NCI-H460 (cell line): Measurements from ENCODE around the gene PCSK7. TPM values are rescaled to one million over a fixed set of nuclear protein-coding genes. Genes with fewer than 3 reads are reported as not detected.
"Not testable (repeated sequence)": the region's sequence is repeated elsewhere in the genome, so short reads cannot be mapped to it uniquely, and the experiment has no call there.

Source experiments
- DNase-seq: peaks from one replicate; pipeline ENCODE4 v3.0.0-alpha.2; 2016; ENCODE audit warnings: low read depth; ENCODE audit errors: extremely low read depth
- polyA plus RNA-seq: library from polyadenylated mRNA; depleted of rRNA; stranded (reverse); fragments of >200 nt; gene quantifications from 2 replicates; pipeline ENCODE4 v1.2.3, GENCODE V29; 2014; cell fraction: nucleus; rRNA removed
- total RNA-seq: library from RNA; depleted of rRNA; stranded (reverse); fragments of >200 nt; shearing (Covaris generic); gene quantifications from 2 replicates; pipeline ENCODE4 v1.2.3, GENCODE V29; 2014; rRNA removed

The PCSK7 gene
- total RNA-seq, result 8.4 and 9.6 TPM in 2 replicates
- 50.2 and 56.5 TPM in 2 replicates for polyA plus RNA-seq

DNA sequence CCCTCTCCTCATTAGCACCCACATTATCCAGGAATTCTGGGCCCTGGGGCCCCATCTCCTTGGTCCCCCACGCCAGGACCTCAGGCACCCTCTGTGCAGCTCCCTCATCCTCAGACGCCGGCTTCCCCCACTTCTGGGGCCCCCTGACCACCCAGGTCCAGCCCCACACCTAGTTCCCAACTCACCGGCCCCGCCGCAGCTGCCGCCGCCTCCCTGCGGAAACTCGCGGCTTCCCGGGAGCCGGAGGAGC, at the start of gene PCSK7:
Gene PCSK7, minus strand, starts transcription at position 232 of the 250 bp plus-strand sequence. CDS start 2,229 bp downstream, outside the sequence.
- DNase-seq, result peak; percentile 28

DNA sequence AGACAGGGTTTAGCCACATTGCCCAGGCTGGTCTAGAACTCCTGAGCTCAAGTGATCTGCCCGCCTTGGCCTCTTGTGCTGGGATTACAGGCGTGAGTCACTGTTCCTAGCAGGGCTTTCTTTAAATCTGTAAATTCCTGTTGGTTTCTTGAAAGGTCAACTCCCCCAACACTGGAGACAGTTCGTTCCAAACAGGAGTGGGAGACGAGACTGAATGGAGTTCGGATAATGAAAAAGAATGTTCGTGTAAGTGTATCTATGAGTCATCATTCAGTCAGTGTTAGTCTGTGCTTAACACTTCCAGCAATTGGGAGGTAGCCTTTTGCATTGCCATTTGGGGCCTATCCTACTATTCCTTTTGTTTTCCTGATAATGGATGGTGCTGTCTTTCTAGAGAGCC, 49.3 kb upstream of the PCSK7 start:
- no peak for DNase-seq

DNA sequence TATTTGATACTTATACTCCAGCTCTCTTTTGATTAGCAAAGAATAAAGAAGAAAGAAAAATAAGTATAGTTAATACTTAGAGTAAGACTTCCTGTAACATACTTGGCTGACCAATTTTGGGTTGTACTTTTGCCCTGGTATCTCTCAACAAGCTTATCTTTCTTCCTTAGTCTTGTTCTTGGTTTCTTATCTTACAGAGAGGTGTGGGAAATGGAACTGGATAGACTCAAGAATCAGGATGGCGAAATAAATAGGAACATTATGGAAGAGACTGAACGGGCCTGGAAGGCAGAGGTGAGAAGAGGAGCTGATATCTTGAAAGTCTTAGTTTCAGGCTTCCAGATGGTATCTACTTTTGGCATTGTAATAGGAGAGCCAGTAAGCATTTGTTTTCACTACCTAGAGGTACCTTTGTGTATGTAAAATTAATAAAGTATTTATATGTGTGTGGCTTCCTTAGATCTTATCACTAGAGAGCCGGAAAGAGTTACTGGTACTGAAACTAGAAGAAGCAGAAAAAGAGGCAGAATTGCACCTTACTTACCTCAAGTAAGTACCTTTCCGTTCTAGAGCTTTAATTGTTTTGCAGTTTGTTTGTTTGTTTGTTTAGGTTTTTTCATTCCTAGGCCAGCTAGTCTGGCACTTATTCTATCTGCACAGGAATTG, 48.0 kb upstream of the PCSK7 start:
- DNase-seq, result no peak

DNA sequence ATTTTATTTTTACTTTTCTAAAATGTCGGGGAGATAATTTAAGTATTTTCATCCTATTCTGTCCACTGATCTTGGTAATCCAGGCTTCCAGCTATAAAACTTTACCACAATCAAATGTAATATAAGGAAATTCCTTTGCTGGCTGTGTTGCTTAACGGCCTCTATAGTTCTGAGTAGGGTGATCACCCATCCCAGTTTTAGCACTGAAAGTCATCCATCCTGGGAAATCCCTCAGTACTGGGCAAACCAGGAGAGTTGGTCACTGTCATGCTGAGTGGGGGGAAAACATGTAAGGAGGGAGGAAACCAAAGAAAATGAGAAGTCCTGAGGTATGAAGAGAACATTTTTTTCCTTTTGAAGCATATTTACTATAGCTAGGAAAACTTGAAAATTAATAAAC, 46.5 kb upstream of the PCSK7 start:
- no peak for DNase-seq

- peak; percentile 60 for DNase-seq
These were observed 41.8 kb upstream of the PCSK7 start for GRCh38 chr11:117273550-117274289.

DNA sequence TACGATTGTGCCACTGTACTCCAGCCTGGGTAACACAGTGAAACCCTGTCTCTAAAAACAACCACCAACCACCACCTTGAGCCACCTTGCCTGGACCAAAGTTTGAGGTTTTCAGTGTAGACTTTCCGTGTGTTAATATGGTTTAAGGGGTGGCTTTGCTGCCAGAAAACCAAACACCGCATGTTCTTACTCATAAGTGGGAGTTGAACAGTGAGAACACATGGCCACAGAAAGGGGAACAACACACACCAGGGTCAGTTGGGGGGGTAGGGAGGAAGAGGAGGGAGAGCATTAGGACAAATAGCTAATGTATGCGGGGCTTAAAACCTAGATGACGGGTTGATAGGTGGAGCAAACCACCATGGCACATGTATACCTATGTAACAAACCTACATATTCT, 40.3 kb upstream of the PCSK7 start:
- not testable (repeated sequence) for DNase-seq

- no peak for DNase-seq
These were observed 39.3 kb upstream of the PCSK7 start for GRCh38 chr11:117271208-117271607.

DNA sequence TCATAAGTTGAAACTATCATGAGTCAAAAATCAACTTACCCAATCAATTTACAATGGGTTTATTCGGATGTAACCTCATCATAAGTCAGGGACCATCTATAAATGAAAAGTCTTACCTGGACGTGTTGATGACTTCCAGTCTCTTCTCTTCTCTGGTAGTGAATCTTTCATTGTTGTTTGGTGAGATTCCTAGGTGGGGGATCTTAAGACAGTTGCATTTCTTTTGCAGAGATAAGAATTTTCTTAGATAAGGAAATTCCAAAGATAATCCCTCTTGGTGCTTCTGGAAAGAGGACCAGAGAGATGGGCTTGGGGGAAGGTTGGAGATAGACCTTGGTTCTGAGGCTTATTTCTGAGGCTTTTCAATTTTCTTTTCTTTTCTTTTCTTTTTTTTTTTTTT, 38.0 kb upstream of the PCSK7 start:
- no peak for DNase-seq

DNA sequence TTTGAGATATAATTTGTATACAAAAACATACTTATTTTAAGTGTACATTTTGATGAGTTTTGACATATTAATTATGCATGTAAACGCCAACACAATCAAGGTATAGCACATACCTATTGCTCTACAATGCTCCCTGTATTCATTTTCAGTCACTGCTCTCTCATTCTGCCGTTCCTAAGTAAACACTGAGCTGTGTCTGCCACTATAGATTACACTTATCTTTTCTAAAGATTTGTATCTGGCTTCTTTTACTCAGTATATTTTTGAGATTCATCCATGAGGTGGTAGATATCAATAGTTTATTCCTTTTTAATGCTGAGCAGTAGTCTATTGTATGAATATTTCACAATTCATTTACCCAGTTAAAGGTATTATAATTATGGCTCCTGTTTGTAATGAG, 33.9 kb upstream of the PCSK7 start:
- DNase-seq, result no peak

GRCh38 chr11:117264624-117265323, 32.9 kb upstream of the PCSK7 start:
- not testable (repeated sequence) for DNase-seq

GRCh38 chr11:117259417-117259816, 27.5 kb upstream of the PCSK7 start:
- no peak for DNase-seq

GRCh38 chr11:117258576-117258975, 26.7 kb upstream of the PCSK7 start:
- DNase-seq, result no peak

DNA sequence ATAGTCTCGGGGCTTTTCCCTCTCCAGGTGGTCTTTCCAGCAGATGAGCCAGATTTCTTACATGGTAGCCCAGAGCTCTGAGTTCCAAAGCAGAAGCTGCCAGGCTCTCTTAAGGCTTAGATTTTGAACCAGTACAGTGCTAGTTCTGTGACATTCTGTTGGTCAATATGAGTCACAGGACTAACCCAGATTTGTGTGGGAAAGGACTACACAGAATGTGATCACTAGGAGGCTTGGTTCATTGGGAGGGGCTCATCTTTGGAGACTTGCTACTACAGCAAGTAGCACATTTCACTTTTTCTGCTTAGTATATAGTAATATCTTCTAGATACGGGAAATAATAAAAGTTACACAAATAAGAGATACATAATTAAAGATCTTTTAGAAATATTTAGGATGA, 24.7 kb upstream of the PCSK7 start:
- DNase-seq, result no peak

GRCh38 chr11:117255966-117256365, 24.1 kb upstream of the PCSK7 start:
- DNase-seq, result no peak

GRCh38 chr11:117251506-117251905, 19.6 kb upstream of the PCSK7 start:
- DNase-seq, result no peak

DNA sequence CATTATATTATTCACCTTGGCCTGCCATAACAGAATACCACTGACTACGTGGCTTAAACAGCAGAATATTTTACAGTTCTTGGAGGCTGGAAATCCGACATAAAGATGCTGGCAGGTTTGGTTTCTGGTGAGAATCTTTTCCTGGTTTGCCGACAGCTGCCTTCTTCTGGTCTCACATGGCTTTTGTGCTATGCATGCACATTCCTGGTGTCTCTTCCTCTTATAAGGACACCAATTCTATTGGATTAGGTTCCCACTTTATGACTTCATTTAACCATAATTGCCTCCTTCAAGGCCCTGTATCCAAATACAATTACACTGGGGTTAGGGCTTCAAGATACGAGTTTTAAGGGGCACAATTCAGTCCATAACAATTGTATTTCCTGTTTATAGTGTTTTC, 17.7 kb upstream of the PCSK7 start:
- DNase-seq, result no peak

- DNase-seq, result no peak
These were observed 16.5 kb upstream of the PCSK7 start for GRCh38 chr11:117248341-117248740.

- DNase-seq, result no peak
These were observed 7.4 kb upstream of the PCSK7 start for GRCh38 chr11:117239295-117239694.

DNA sequence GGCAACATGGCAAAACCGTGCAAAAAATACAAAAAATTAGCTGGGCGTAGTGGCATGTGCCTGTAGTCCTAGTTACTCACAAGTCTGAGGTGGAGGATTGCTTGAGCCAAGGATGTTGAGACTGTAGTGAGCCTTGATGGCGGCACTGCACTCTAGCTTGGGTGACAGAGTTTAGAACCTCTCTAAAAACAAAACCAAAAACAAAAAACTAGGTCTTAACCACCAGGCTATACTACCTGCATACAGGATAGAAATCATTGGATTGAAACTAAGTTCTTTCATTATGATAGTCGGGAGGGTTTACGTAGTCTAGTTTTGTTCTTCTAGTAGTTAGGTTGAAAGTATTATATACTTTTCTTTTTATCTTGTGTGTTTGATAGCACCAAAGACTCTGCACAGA, 6.3 kb upstream of the PCSK7 start:
- DNase-seq, result no peak

GRCh38 chr11:117232911-117233409, 1.1 kb upstream of the PCSK7 start:
- no peak for DNase-seq

DNA sequence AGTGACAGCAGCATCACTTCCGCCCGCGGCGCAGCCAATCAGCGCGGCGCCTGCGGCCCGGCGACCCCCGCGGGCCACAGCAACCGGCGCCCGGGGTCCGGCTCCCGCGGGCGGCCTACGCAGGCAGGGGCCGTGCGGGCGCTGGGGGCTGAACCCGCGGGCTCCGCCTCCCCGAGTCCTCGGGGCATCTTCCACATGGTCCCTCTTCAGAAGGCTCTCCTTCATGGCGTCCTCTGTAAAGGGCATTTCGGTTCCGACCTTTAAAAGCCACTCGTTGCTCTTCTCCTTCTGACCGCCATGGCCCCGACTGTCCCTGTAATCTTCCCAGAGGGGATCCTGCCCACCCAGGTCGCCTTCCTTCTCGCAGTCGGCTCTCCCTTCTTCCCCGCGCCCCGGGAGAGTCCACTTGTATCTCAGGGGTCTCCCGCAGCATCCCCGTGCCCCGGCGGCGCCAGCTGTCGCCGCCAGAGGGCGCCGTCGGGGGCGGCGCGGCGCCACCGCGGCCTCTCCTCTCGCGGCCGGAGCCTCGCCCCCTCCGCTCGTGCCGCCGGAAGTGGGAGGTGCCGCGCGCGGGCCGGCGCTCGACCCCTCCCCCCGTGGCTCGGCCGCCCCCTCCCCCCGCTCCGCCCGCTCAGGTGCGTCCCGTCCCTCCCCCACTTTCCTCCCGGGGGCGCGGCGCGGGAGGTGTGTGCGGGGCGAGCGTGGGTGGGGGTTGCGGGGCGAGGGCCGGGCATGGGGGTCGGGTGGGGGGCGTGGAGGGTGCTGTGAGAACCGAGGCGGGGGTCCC, 412 bp upstream of the PCSK7 start, which contains the start of gene RNF214:
Gene RNF214, plus strand, starts transcription at position 580 of the 787 bp plus-strand sequence. CDS start 1,602 bp downstream, outside the sequence.
- peak; percentile 58 for DNase-seq
